Activated CD4-positive, CD25-positive, alpha-beta regulatory T cell treated with anti-CD3 and anti-CD28 coated beads, Interleukin-2, amount 50 U/mL, for 72 hours (primary cell): Measurements from ENCODE around the gene CASP9.

Source experiments
- DNase-seq: peaks from one replicate; pipeline ENCODE4 v3.0.0; 2021

Gene CASP9

GRCh38 chr1:15524021-15524282, at the start of gene CASP9:
Gene CASP9, minus strand, starts transcription at chr1:15524215. Its CDS starts 15 bp downstream, at chr1:15524200.
- DNase-seq: no peak

DNA sequence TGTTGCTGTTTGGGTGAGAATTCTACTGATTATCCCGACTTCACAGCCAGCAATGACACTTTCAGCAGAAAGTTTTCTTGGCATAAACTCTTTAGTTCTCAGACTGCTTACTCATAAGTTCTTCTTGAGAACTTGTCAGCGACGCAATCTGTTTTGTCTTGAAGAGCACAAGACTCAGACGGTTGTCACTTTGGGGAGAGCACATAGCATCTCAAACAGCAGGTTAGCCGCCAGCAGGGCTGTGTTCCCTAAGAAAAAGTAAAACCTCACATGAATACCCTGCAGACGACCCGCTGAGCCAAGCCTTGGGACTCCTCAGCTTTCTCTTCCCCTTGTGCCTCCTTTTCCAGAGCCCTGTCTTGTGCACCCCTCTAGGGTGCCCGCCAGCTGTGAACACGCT, 49.5 kb upstream of the CASP9 start:
- no peak for DNase-seq

- no peak for DNase-seq
Measured at GRCh38 chr1:15571266-15571665, 47.3 kb upstream of the CASP9 start.

- no peak for DNase-seq
Measured at GRCh38 chr1:15570861-15571260, 46.8 kb upstream of the CASP9 start.

DNA sequence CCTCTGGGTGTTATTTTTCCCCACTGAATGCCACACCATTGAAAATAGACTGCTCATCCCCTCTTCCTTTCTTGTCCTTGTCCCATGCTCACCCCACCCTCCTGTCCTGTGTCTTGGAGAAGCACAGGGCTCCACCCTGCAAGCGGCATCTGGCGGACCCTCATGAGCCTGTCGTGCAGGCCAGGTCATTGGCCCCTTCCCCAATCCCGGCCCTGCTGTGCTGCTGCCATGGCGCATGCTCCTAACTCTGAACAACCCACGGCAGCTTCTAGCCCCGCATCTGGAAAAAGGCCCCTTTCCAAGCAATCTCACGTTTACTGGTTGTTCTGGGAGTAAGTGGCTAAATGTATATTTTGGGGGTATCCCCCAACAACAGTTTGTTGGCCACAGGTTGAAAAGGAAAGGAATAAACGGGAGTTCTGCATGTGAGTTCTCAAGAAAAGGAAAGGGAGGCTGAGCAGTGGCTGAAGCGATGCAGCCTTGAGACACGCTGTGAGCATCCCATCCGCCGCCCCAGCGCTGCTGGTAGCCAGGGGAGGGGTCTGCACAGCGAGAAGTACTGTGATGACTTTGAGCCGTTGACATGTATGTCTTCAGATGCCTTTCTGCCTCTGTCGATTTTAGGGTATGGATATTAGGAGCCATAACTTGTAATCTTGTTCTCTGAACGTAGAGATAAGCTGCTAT, 44.5 kb upstream of the CASP9 start:
- no peak for DNase-seq

DNA sequence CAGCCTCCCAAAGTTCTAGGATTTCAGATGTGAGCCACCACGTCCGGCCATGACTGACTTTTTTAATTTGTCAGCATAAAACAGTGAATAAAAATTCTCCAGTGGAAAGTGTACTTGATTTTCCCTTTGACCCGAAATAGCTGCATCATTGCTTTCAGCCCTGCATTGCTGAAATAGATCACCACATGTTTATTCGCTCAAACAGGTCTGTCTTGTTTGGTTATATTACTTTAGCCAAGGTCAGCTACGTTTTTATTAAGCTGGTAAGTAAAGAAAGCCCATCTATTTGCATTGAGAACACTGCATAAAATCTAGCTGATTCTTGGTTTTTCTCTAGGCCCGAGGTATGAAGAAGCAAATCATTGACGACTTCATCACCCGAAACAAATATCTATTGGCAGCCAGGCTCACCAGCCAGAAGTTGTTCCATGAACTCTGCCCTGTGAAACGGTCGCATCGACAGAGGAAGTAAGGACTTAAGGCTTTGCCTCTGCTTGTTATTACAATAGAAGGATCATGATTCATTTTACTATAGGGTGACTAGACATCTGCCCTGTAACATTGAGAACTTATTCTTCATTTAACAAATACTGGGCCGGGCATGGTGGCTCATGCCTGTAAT, 35.3 kb upstream of the CASP9 start:
- DNase-seq: no peak

DNA sequence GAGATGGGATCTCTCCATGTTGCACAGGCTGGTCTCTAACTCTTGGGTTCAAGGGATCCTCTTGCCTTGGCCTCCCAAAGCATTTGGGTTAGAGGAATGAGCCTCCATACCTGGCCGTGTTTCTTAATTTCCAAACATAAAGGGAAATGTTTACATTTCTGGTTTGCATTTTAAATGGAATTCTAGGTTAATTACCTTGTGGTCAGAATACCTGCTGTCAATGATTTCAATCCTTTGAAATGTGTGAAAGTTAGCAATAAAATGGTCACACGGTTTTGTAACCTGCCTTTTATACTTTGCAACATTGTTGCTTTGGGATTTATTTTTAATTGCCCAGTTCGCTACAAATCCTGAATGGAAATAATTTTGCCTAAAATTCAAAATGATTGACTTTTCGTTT, 34.5 kb upstream of the CASP9 start:
- no peak for DNase-seq

DNA sequence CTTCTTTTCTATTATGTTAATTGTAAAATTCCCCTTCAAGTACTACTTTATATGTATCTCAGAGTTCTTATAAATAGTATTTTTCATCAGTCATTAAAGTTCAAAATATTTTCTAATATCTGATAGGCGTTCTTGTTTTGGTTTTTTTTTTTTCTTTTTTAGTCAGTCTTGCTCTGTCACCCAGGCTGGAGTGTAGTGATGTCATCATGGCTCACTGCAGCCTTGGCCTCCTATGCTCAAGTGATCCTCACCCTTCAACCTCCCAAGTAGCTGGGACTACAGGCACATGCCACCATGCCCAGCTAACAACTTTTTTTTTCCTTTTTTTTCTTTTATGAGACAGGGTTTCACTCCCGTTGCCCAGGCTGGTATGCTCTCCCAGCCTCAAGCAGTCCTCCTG, 33.6 kb upstream of the CASP9 start:
- no peak for DNase-seq

GRCh38 chr1:15557008-15557407, 33.0 kb upstream of the CASP9 start:
- DNase-seq: no peak

DNA sequence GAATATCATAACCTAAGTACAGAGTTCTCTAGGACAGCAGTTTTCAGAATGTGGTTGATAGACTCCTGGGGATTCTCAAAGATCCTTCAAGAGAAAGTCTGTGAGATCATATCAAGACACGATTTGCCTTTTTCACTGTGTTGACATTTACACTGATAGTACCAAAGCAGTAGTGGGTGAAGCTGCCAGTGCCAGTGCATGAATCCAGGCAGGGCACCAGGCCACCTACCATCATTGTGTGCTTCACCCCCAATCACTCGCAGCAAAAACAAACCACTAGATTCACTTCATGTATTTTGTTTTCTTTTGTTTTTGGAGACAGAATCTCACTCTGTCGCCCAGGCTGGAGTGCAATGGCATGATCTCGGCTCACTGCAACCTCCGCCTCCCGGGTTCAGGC, 26.6 kb upstream of the CASP9 start:
- DNase-seq: no peak

DNA sequence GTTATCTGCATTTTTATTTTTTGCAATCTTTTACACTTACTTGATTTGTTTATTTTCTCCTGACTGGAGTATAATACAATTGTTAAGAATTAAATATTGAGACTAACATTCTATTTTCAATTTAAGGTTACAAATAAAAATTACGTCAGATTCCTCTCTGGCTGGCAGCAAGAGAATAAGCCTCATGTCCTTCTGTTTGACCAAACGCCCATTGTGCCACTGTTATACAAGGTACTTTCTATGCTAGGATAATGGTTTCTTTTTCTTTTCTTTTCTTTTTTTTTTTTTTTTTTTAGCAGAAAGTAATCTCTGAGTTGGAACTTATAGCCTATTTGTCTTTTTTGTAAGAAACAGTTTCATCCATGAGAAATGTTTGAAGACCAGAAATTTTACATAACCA, 22.6 kb upstream of the CASP9 start:
- DNase-seq: no peak

GRCh38 chr1:15543589-15544568, 19.9 kb upstream of the CASP9 start:
- no peak for DNase-seq

DNA sequence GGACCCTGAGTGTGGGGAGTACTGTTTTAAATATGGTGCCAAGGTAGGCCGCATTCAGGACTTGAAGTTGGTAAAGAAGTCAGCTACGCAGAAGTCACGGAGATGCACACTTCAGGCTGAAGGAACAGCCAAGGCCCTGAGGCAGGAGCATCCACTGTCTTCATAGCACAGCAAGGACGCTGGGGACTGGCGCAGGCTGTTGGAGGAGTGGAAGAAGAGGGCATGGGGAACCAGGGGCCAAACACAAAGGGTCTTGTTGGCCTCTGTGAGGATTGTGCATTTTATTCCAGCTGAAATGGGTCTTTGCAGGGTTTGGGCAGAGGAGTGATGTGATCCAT, 19.2 kb upstream of the CASP9 start:
- DNase-seq: no peak

DNA sequence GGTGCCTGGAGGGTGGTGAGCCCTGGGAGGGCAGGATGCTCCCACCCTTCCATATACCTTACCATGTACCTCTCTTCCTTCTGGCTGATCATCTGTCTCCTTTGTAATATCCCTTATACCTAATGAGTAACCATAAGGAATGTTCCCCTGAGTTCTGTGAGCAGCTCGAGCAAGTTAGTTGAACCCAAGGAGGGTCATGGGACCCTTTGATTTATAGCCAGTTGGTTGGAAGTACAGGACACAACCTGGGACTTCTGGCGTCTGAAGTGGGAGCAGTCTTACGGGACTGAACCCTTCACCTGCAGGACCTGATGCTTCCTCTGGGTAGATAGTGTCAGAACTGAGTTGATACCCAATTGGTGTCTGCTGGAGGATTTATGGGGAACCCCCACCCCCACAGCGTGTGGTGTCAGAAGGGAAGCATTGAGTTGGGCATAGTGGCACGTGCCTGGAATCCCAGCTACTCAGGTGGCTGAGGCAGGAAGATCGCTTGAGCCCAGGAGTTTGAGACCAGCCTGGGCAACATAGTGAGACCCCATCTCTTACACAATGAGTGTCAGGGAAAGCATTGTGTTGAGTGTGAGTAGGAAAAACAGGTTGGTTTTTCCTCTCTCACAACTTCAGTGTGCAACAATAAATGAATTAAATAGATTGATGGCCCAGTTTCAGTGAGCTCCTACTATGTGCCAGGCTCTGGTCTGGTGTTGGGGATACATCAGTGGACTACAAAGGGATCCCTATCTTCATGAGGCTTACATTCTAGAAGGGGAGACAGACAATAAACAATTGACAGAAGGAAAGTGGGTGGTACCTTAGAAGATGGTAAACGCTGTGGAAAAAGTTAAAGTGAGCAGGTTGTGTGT, 18.6 kb upstream of the CASP9 start:
- DNase-seq: no peak

- no peak for DNase-seq
Measured at GRCh38 chr1:15541231-15541792, 17.3 kb upstream of the CASP9 start.

- no peak for DNase-seq
Measured at GRCh38 chr1:15540186-15540585, 16.2 kb upstream of the CASP9 start.

DNA sequence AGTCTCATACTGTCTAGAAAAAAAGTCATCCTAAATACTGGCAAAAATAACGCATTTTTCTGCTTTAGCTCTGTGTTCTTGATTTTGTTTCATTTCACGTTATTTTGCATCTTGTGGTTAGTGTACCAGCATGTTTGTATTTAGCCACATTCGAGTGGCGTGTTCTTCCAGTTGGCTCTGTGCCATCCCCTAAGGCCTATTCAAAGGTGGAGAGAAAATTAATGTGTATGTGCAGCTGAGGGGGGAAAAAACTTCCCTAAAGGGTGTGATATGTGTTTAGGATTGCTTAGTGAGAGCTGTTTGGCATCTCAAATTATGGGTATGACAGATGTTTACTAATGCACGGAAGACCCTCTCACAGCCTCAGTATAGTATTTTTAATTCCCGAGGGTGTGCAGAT, 14.8 kb upstream of the CASP9 start:
- DNase-seq: no peak

DNA sequence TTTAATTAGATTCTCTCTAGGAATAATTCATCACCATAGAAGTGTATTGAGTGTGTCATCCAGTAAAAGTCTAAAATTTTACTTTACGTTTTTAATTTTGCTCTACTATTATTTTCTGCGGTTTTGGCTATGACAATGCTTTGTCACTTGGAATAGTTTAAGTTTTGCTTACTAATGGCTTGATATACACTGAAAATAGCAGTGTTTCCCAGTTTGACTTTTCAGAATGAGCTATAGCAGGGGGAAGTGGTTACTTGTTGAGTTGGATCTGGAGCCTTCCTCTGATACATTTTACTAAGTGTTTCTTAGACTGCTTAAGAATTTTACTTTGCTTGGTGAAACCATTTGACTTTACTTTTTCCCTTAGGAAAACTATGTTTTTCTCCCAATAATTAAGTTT, 7.7 kb upstream of the CASP9 start:
- no peak for DNase-seq

DNA sequence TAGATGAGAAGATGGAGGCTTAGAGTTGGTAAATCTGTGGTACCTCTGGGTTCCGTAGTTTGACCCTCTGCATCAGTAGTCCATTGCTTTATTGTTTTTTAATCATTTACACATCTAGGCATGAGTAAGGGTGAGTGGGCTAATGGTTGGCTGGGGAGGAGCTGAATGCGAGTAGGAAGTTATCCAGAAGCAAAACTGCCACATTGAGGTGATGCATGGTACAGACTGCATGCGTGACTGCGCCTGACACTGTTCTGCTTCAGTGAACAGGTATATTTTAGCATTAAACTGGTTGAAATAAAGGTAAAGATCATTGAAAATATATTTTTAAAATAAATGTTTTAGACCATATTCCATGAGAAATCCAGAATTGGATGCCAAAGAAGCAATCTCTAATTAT, 7.0 kb upstream of the CASP9 start:
- no peak for DNase-seq

GRCh38 chr1:15526490-15527339, 2.7 kb upstream of the CASP9 start, which contains the start of gene DNAJC16:
Gene DNAJC16, plus strand, starts transcription at chr1:15526848. Its CDS starts 2,258 bp downstream, at chr1:15529106.
- DNase-seq: peak; percentile 92

- no peak for DNase-seq
Measured at GRCh38 chr1:15526021-15526489, 2.0 kb upstream of the CASP9 start.
